Stimulated activated CD4-positive, alpha-beta T cell treated with anti-CD3 and anti-CD28 coated beads, Interleukin-1b, Interleukin-23, amount 100 ng/mL, for 24 hours (primary cell): ENCODE data around the gene KAZN.

Source experiments
- DNase-seq, 4 experiments: peaks; one replicate each; pipeline ENCODE4 v3.0.0-alpha.2; 2020; ENCODE audit warnings: low read depth in 4 of 4, low spot score in 1 of 4

The KAZN gene

DNA sequence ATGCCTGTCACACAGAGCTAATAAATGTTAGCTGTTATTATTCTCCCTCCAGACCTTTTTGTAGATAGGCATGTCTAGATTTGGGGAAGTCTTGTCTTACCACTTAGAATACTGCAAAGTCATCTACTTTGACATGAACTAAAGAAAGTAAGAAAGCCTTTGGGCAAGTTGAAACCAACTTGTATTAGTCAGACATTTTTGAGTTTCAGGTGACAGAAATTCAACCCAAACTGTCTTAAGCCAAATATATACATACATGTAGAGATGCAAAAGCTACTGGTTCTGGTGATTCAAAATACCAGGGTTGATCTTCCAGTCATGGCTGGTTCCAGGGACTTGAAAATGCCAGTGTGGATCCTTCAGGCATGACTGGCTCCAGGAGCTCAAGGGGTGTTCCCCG is 278.3 kb downstream of the KAZN start:
- no peak for DNase-seq

DNA sequence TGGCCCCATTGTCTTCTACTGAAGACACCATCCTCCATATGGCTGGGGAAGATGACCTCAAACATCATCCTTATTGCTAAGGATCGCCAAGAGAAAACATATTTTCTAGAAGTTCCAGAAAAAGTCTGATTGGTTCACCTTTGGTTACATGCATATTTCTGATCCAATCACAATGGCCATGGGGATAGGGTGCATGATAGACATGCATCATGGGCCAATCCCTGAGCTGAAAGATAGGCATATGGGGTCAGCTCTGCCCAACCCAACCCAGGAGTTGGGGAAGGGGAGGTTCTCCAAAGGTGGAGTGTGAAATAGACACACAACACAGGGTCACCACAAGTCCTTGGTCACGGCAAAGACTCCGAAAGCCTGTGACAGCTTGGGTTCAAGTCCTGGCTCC is 278.7 kb downstream of the KAZN start:
- no peak for DNase-seq

DNA sequence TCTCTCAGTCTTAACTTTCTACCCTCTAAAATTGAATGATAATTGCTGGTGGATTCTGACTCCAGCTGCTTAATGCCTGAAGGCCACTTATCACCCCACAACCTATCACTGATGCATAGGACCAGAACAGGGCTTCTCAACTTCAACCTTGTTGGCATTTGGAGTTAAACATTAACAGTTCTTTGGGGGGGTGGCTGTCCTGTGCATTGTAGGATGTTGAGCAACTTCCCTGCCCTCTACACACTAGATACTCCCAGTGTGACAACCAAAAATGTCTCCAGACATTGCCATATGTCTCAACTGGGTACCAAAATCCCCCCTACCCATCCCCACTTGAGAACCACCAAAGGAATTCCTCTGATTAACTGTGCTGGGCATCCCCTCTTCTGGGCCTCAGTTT is 279.6 kb downstream of the KAZN start:
- no peak for DNase-seq

DNA sequence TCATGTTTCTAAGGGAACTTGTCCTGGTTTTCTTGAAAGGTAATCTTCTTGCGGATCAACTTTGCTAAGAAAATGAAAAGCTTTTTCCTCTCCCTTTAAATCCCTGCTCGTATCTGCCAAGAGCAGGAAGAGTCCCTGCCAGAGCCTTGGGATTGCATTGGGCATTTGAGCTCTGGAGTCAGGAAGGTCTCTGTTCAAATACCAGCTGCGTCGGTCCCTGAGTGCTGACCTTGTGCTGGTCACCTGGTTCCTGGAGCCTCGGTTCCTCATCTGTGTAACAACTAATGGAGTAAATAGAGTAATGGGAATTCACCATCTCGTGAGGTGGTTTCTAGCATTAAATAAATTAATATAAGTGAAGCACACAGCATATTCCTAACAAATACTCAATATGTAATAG is 280.5 kb downstream of the KAZN start:
- DNase-seq, result no peak

DNA sequence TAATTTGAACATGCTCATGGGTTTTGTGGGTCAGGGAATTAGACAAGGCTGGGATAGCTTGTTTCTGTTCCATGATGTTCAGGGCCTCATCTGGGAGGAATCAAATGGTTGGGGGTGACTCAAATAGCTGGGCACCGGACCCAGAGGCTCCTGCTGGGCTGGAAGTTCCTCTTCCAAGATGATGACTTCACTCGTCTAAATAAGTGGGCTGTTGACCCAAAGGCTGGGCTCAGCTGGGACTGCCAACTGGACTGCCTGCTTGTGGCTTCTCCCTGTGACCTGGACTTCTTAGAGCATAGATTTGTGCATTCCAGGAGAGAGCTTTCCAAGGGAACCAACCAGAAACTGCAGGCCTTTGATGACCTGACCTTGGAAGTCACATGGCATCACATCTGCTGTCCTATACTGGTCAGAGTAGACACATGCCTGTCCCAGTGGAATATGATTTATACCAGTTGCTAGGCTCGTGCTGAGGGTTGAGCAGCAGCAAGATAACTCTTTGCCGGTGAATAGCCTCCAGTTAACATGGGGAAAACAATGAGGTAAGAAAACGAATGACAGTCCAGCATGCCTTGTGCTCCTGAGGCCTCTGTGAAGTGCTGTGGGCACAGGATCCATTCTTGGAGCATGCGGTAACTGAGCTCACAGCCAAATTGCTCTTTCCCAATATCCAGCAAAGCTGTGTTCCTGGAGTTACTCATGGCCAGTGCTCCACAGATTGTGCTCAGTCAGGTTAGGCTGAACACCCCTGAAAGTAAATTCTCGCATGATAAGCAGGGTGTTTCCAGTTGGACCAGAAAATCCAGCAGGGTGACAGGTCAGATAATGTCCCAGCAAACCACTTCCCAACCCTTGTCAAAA is 282.2 kb downstream of the KAZN start:
- no peak for DNase-seq

DNA sequence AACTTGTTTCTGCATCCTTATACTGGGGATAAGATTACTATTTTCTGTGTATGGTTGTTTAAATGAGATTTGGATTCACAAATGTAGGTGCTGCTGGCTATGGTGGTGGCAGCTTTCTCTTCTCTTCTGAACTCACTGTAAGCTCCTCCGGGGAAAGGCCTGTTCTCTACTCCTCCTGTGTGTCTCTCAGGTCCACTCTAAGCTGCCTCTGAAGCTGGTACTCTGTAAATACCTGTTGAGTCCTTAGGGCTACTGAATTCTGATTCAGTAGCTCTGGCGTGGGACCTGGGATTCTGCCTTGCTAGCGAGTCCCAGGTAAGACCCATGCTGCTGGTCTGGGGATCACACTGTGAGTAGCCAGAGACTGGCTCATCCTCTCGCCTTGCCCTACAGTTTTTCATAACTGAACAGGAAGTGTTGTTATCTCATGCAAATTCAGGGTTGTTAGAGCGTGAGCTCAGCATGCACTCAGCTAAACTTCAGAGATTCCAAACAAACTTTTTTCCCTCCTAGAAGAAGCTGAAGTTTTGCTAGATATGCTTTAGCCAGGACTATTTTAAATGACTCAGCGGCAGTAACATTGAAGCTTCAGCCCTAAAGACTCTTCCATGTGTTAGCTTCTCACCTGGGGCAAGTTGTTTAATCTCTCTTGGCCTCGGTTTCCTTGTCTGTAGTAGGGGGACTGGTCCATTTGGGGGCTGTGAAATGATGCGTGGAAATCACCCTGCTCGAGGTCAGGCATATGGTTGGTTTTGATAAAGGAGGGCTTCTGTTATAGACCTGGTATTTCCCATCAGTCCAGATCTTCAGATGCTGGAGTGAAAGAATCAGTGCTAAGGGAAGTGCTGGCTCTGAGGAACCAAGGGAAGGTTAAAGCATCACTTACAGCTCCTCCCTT is 283.5 kb downstream of the KAZN start:
- DNase-seq, result no peak

DNA sequence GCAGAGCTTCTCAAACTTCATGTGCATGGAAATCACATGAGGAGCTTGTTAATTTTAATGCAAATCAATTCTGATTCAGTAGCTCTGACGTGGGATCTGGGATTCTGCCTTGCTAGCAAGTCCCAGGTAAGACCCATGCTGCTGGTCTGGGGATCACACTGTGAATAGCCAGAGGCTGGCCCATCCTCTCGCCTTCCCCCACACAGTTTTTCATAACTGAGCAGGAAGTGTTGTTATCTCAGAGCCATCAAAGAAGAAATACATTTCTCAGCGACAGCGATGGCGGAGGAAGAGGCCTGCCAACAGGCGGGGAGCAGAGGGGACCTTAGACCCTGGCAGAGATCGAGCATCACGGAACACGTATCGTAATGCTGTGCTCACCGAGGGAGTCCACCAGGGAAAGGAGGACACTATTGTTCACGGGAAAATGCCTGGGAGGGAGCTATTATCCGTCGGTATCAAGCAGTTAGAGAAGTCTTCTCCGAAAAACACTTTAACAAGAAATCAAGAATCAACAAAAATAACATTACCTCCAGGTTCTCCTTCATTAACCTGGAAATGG is 286.2 kb downstream of the KAZN start:
- DNase-seq, result no peak

DNA sequence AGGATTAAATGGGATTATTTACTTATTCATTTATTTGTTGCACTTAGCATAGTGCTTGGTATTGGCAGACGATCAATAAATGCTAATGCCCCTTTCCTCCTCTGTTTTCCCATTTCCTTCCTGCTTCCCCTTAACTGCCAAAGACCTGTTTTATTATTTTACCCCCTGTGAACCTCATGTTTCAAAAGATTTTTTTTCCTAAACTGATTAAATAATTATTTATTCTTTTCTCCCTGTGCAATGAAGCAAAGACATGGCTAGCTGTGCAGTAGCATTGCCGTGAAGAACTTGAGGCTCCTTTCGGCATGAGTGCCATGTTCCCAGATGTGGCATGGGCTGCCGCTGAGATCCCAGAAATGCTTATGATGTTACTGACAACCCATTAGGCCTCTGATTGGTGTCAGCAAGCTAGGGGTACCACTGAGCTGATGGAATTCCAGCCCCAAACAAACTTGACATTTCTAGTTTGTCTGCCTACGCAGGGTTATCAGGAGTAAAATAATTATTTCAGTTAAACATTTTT is 288.6 kb downstream of the KAZN start:
- no peak for DNase-seq

DNA sequence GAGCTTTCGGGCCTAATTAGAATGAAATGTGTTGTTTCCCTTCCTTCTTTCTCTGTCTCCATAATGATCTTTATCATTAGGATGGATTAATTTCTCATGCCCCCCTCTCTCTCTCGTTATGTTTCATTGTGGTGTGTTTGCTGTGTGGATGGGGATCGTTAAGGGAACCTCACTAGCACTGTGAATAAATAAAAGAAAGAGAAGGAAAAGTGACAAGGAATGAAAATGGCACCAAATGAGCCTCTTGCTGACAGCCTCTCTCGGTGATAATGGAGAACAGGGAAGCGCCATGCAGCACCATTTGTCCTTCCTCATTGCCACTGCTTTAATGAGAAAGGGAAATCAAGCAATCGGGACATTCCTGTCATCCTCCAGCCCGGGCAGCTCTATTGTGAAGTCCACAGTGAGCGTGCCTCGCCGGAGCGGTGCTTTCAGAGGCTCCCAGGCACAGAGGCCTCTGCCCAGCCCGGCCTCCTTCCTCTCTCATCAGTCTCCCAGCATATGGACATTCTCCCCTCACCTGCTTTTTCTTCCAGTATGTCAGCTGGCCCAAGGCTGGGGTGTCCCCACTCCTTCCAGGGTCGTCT is 289.4 kb downstream of the KAZN start:
- DNase-seq, result no peak

DNA sequence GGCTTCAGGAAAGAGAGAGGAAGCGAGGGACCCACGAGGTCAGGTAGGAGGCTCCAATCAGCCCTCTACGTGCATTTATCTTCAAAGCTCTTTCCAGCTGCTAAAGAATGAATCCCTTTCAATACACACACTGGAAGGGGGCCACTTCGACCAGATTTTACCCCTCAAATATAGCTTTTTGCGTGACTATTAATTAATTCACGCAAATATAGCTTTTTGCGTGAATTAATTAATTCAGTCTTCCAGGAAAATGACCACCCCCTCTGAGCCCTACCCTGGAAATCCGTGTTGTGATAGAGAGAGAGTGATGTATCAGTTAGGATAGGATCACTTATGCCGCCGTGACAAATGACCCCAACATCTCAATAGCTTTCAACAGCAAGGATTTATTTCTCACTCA is 289.9 kb downstream of the KAZN start:
- no peak for DNase-seq

DNA sequence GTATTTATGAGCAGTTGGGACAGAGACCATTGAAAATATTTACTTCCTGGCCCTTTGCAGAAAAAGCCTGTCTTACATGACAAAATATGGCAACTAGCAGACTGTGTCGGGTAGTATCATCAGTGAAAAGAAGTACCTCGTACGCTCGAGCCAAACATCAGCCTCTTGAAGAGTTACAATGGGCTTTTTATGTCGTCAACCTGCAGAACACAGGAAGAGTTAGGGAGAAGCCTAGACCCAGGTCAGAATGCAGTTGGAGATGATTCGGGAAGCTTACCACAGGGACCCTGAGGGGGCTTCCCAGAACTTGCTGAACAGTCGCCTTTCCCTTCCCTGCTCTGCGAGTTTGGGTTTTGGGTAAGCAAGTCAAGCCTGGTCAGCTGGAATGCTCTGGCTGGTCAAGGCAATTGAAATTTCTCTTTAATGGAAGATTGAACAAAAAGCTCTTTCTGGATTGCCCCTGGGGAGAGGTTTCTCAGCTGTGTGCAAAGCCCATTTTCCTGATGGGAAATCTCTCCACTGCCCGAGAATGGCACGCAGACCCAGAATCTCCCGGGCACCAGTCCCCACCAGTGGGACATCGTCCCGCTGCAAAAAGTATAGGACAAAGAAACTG is 291.4 kb downstream of the KAZN start:
- DNase-seq, result no peak

DNA sequence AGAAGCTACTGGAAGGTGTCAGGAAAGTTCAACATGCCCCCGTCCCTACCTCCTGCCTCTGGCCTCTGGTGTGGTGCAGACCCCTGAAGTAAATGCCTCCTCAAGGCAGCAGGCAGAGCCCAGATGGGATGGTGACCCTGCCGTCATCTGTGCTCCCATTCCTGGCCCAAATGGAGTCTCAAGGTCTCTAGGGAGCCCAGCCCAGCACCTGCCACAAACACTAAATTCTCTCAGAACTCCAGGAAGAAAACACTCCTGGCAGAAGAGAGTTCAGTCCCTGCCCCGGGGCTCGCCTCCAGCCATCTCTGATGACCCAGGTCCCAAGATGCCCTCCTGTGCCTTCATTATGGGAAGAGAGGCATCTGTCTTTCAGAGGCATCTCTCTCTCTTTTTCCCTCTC is 293.5 kb downstream of the KAZN start:
- no peak for DNase-seq

DNA sequence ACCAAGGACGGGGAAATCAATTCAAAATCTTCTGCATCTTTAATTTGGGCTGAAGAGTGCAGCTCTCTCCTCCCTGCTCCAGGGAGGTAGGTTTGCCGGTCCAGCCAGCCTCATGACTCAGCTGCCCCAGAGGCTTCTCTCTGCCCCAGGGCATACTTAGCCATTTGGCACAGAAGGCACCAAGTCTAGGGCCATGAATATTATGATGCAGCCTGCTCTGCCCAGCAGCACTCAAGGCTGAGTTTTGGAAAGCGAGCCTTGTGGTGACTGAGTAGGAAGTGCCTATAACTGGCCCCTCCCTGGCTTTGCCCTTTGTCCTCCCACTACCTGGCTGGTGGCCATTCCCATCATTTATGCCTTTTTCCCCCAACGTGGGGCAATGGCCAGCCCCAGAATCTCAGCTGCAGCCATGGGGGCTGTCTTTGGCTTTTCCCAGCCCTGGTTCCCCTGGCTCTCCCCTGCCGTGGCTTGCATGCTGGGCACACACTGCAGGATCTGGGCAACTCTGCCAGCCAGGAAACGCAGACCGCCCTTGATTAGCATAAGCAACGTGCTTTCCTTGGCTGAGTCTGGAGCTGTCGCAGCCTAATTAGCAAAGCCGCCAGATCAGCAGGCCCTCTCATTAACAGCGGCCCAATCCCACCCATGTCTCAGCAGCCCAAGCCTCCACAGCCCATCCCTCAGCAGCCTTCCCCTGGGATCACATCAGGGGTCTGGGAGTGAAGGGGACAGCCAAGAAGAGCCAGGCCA is 296.5 kb downstream of the KAZN start:
- DNase-seq, result no peak

DNA sequence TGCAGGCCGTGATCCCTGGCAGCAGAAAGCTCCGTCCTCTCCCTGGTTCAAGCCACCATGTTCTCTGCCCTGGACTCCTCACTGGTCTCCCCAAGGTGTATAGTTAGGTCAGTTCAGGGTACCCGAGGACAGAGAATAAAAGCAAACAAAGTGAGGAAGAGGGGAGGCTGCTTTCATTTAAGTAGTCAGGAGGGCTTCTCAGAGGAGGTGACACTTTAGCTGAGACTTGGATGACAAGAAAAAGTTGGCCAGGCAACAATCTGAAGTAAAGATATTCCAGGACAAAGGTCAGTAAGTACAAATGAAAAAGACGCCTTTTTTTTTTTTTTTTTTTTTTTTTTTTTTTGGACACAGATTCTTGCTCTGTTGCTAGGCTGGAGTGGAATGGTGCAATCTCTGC is 297.2 kb downstream of the KAZN start:
- no peak for DNase-seq

DNA sequence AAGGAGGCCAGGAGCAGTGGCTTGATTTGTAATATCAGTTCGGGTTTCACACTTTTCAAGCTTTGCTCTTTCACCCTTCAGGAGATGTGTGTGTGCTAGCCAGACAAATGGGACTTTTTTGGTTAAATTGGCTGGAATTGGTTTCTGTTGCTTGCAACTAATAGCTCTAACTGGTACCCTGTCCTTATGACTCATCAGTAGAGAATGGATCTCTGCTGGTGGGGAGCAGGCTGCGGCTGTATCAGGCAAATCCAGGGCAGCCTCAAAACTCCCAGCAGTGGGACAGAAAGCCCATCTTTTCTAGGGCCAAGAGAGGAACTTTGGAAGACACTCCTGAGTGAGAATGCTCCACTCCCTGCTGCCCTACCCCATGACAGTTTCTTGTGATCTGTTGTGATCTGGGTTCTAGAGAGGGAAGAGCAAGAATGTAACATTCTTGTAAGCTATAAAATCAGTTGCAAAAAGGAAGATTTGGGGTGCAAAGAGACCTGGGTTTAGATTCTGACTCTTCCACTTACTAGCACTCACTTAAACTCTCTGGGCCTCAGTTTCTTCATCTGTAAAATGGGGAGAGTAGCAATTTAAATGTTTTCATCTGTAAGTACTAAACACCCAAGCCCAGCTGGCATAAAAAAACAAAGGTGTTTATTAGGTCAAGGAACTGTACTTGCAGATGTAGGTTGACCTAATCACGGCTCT is 298.0 kb downstream of the KAZN start:
- no peak for DNase-seq

DNA sequence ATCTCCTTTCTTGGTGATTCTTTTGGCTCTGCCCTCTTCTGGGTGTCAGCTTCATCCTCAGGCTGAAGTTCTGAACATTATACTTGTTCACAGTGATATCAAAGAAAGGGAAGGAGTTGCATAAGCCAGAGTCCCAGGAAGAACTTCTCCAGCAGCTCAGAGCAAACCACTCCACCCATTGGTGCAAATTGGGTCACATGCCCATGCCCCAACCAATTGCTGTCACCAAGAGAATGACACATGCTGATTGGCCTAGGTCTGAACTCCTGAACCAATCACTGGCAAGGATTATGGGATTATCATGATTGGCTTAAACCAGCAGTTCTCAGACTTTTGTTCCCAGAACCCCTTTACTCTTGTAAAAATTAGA is 298.6 kb downstream of the KAZN start:
- DNase-seq, result no peak

DNA sequence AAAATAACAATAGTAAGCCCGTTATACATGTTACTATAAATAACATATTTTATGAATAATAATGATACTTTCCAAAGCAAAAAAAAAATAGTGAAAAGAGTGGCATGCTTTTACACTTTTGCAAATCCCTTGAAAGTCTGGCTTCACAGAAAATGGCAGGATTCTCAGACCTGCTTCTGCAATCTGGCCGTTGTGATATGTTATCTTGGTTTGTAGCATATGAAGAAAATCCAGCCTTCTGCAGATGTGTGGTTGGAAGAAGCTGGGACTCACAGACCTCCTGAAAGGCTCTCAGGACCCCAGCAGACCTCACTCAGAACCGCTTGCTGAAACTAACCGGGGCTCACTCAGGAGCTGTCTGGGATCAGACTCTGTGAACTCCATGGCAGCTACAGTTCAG is 299.1 kb downstream of the KAZN start:
- no peak for DNase-seq

DNA sequence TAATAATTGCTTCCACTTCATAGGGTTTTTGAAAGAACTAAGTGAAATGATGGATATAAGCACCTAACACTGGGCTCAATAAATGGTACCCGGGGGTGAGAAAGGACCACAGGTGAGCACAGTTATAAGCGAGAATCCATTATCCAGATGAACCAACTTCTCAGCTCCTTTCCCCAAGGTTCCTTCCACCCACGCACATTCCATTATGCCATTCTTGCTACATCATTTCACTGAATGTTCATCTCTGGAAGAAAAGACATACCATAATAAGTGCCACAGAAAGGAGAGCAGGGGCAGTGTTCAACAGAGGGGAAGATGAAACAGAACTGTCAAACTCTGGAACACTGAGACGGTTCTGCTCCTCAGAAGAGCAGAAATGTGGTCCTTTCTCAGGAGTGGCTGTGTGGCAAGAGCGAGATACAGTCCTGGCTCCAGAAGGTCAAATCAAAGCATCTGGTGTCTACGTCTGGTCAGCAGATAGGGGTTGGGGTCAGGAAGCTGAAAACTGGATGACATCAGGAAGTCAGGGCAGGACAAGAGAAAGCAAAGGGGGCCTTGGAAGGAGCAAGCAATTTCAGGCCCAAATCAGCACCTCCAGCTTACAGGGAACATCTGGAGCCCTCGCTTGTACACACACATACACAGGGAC is 299.6 kb downstream of the KAZN start:
- no peak for DNase-seq

DNA sequence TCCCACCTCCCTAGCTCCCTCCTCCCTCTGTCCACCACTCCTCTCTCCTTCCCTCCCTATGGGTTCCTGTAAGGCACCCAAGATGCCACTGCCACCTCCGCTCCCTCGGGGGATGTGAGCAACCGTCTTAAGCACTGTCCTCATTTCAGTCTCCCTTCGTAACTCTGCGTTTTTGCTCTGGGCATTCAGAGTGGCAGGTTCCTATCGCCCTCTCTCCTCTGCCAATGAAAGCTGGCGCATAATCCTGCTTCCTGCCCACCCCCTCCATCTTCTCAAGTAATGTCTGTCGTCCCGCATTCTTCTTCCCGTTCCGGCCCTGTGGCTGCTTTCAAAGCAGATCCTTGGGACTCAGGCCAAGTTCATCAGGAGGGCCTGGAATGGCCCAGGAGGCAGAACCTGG is 301.2 kb downstream of the KAZN start:
- DNase-seq, result no peak
